ENCODE results near the gene MRC2.

MRC2 gene

DNA sequence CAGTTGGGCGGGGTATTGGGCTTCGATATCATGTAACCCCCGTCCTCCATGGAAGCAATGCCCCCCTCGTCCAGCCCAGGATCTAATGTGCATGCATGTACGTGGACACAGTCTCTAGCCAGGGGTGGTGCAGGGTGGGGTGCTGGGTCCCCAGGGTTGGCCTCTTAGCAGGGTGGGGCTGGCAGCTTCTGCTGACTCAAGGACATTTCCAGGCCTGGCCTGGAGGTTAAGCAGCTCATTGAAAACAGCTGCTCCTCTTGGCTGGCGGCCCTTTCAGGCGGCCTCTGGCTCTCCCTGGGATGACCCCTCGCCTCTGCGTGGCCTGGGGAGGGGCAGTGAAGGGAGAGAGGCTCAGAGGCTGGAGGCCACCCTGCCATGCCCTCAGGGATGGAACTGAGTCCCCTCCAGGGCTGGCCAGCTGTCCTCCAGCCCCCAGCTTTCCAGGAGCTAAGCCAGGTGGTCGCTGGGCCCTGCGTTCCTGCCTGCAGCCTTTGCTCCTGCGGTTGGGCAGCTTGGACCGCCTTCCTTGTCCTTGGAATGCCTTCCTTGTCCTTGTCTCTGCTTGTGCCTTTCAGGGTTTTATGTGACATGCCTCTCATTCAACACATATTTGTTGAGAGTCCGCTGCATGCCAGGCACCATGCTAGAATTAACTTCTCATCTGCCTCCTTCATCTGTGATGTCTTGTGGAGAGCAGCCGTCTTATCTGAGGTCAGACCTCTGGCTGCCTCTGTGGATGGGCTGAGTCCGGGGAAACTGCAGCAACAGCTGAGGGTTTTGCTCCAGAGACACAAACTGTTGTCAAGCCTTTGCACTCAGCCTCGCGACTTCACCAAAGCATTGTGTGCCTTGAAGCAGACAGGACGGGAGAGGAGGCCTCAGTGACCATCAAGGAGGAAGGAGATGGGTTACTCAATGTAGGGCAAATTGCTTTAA, 26.6 kb downstream of the MRC2 start:
- no peak overlapping the region for H3K4me3 ChIP-seq (ENCODE audit: low read depth, low read length)
- TF ChIP-seq, protein P1, sequence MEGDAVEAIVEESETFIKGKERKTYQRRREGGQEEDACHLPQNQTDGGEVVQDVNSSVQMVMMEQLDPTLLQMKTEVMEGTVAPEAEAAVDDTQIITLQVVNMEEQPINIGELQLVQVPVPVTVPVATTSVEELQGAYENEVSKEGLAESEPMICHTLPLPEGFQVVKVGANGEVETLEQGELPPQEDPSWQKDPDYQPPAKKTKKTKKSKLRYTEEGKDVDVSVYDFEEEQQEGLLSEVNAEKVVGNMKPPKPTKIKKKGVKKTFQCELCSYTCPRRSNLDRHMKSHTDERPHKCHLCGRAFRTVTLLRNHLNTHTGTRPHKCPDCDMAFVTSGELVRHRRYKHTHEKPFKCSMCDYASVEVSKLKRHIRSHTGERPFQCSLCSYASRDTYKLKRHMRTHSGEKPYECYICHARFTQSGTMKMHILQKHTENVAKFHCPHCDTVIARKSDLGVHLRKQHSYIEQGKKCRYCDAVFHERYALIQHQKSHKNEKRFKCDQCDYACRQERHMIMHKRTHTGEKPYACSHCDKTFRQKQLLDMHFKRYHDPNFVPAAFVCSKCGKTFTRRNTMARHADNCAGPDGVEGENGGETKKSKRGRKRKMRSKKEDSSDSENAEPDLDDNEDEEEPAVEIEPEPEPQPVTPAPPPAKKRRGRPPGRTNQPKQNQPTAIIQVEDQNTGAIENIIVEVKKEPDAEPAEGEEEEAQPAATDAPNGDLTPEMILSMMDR (IDR thresholded peaks at IDR 0.05; ENCODE audit: control insufficient read depth, extremely low read depth, insufficient read depth), result no peak
- DNase-seq (ENCODE audit: low read depth), result no peak

DNA sequence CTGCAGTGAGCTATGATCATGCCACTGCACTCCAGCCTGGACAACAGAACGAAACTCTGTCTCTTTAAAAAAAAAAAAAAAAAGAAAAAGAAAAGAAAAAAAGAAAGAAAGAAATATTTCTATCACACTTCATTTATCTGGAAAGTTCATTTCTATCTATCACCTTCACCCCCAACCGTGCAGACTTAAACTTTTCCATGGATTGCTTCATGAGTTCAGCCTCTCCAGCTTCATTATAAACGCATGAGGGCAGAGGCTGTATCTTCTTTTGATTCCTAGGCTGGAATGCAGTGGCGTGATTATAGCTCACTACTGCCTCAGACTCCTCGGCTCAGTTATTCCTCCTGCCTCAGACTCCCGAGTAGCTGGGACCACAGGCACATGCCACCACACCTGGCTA, 28.2 kb downstream of the MRC2 start:
- no peak for DNase-seq (ENCODE audit: low read depth)
- TF ChIP-seq, protein P1 (IDR thresholded peaks at IDR 0.05; ENCODE audit: control insufficient read depth, extremely low read depth, insufficient read depth), result no peak
- no peak overlapping the region for H3K4me3 ChIP-seq (ENCODE audit: low read depth, low read length)

DNA sequence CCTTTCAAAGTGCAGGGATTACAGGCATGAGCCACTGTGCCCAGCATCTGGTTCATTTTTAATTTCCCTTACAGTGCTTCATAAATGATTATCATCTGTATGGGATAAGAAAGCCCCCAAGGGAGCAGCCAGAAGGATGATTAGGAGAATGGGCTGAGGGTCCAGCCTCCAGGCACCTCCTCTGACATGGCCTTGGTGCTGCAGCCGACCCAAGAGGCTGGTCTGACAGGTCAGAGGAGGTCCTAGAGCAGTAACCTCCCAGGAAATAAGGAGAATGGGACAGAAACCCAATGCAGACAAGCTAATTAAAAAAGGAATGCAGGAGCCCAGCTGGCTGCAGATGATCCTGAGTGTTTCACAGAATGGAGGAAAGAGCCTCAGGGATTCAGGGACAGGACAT, 29.0 kb downstream of the MRC2 start:
- no peak overlapping the region for H3K4me3 ChIP-seq (ENCODE audit: low read depth, low read length)
- DNase-seq (ENCODE audit: low read depth), result no peak
- TF ChIP-seq, protein P1 (IDR thresholded peaks at IDR 0.05; ENCODE audit: control insufficient read depth, extremely low read depth, insufficient read depth), result no peak

DNA sequence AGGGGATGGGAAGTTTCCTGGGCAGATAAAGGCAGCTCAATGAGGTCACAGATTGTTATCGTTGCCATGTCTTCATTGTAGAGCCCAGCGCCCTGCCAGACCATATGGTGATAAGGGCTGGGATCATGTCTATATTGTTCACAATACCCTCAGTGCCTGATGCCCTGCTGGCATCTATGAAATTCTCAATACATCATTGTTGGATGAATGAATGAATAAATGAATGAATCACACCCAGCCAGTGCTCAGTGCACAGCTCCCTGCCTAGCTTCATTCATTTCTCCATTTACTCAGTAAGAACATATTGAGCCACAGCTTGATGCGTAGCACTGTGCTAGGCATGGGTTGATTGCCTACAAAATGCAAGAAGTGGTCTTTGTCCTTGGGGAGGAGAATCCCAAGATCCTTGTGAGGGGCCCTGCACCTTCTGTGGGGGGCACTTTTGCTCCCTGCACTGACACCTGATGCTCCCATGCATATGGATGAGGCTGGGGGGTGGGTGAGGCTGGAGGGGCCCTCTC, 29.7 kb downstream of the MRC2 start:
- H3K4me3 ChIP-seq (ENCODE audit: low read depth, low read length), result no peak overlapping the region
- no peak for DNase-seq (ENCODE audit: low read depth)
- TF ChIP-seq, protein P1 (IDR thresholded peaks at IDR 0.05; ENCODE audit: control insufficient read depth, extremely low read depth, insufficient read depth), result no peak

DNA sequence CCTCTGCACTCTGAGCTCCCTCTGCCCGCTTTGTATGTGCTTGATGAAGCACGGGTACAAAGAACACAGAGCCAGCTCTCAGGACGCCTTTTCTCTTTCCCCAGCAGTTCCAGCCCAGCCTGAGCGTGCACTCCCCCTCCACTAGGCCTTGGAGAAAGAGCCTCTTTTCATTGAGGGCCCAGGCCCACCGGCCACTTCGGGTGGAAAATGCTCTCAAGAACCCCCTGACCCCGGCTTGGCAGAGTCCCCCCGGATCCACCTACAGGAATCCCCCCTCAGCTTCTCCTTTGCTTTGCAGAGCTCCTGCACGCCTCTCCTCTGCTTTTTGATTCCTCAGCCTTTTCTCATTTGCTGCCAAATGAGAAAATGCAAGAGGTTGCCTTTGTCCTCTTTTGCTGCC, 30.2 kb downstream of the MRC2 start:
- TF ChIP-seq, protein P1 (IDR thresholded peaks at IDR 0.05; ENCODE audit: control insufficient read depth, extremely low read depth, insufficient read depth), result no peak
- DNase-seq (ENCODE audit: low read depth), result no peak
- no peak overlapping the region for H3K4me3 ChIP-seq (ENCODE audit: low read depth, low read length)

DNA sequence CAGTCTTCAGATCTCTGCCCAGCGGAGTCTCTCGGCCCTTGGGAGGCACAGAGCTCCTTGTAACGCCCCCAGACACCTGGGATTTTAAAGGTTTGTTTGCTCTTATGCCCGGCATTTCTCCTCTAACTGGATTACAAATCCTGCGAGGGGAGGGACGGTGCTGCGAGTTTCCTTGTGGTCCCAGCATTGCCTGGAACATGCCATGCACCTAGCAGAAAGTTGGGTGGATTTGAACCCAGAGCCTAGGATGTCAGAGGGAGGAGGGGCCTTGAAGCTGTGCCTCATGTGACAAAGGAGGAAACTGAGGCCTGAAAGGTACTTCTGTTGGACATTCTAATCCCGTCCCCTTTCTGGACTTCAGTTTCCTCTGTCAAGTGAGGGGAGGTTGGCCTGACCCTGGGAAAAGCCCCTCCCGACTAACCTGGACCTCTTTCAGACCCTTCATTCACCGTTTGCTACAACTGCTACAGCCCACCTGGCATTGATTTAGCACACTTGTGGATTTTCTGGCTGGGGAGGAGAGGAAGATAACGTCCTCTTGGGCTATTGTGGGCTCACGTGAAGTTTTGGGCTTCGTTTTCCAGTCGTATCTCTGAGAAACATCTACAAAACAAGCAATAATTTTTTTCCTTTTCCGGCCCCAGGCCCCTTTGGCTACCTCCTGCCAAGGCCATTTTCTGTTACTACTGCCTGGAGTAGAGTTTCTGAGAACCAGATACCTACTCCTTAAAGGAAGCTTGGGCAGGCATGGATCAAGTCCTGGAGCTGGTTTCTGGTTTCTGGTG, 30.9 kb downstream of the MRC2 start:
- H3K4me3 ChIP-seq (ENCODE audit: low read depth, low read length), result no peak overlapping the region
- DNase-seq (ENCODE audit: low read depth), result no peak
- TF ChIP-seq, protein P1 (IDR thresholded peaks at IDR 0.05; ENCODE audit: control insufficient read depth, extremely low read depth, insufficient read depth), result no peak

Data from LNCaP clone FGC (cell line).